DMS114 treated with DMSO at 0.1 percent for 48 hours (cell line): ENCODE data around the gene AGA.

Source experiments
- DNase-seq: peaks from one replicate; lab custom pipeline; 2025; ENCODE audit not compliant: unreplicated experiment; lab: John Stamatoyannopoulos, UW

The AGA gene

DNA sequence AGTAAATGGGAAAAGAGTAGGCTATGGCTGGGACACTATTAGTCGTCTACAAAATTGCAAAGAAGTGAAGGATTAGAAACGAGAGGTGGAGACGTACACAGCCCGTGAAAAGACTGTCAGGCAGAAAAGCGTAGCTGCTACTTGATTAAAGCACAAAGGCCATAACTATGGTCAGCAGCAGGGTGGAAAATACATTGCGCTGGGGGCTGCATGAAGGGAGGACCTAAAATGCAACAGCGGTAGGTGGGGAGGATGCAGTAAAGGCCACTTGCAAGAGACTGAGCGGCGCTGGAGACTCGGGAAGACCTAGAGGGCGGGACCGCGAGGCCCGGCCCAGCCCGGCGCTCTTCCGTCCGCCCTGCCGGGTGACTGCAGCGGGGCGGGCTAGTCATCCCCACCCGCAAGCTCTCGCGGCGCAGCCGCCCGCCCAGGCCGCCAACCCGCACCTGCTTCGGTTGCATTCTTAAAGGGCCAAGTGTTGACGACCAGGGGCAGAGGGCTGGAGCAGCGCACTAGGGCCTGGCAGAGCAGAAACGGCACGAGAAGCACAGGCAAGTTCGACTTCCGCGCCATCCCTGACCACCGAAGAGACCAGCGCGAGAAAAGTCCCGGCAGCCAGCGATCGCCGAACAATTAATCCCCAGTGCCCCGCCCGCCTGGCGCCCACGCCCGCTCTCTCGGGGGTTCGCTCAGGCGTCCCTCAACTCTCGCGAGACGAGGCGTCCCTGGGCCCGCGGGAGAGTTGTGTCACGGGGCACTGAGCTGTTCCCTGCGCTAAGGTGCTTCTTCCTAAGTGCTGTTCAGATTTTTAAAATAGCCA is at the start of gene AGA:
Gene AGA (minus strand): TSS at position 635 of the 820 bp plus-strand sequence. CDS start 62 bp downstream, at position 573.
- DNase-seq: peak; percentile 70

DNA sequence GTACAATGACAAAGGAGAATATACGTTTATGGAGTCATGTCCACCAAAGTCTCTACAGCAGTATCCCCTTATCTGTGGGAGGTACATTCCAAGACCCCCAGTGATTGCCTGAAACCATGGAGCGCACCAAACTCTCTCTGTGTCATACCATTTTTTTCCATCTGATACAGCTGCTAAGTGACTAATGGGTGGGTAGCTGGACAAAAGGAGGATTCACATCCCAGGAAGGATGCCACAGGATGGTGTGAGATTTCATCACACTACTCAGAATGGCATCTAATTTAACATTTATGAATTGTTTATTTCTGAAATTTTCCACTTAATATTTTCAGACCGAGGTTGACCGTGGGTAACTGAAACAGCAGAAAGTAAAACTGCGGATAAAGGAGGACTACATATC is 49.8 kb upstream of the AGA start:
- no peak for DNase-seq

DNA sequence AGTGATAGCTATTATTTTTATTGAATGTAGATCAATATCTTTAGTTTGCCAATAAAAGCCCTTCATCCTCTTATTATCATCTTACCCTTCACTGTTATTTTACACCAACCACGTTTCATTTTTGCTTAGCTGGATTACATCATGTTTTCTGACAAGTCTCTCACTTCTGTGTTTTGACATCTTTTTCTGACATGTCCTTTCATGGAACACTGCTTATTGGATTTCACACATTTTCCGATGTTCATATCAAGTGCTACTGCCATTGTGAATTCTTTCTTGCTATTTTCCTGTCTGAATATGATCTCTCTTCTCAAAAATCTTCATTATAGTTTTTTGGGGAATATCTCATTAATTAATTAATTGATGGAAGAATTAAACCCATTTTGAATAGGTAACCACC is 48.5 kb upstream of the AGA start:
- no peak for DNase-seq

DNA sequence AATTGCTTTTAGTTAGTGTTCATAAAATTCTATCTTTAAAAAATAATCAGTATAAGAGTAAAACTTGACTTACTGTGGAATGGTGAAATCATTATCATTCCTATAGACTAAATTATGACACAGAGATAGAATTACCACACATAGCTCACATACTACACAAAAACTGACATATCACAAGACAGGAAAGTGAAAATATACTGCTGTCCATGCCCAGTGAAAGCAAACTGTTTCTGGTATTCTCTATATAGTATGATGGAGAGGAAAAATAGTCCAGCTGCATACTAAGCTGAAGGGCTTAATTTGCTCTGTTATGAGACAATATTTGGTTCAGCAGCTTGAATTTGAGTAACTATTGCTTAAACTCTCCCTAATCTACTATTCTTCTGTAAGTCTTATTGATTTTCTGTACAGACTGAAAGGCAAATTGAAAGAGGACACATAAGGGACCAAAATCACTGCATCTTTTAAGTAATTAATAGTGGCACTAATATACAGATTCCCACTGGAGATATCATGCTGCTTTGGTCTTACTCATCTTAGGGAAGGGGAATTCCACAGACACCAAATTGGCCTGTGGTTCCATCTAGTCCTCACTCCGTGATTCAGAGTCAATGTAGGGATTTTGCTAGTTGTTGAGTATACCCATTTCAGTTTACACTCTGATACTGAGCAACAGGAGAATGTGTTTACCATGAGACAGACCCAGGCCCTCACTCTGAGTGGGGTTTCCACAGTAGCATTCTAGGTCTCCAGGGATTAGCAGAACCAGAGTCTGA is 47.4 kb upstream of the AGA start:
- DNase-seq: no peak

DNA sequence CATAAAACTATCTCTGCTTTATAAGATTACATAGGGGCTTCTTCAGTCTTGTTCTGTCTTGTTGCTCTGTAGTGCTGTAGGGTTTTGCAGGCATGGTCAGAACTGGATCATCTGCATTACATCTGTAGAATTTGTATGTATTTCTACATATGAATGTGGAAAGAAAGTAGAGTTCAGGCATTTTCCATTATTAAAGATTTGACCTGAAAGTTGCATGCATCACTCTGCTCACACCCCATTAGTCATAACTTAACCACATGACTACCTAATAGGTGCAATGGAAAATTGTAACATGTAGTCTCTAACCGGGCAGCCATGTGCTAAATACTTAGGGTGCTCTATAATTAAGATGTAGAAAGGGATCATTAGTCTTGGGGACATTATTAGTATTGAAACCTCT is 45.7 kb upstream of the AGA start:
- DNase-seq: no peak

DNA sequence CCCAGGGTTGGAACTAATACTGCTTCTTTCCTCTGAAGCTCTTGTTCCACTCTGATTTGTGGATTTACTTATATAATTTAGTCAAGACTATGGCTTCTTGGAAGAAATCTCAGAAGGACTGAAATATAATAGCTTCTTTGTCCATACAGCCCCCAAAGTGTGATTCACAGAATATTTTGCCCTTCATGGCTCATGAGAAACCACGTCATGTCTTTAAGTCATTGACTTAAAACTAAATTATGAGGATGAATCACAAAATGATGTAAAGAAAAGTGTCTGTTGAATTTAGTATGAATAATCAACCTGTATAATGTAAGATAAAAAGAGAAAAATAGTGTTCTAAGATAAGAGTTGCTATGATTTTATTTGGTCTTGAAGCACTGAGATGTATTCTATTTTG is 43.3 kb upstream of the AGA start:
- no peak for DNase-seq

DNA sequence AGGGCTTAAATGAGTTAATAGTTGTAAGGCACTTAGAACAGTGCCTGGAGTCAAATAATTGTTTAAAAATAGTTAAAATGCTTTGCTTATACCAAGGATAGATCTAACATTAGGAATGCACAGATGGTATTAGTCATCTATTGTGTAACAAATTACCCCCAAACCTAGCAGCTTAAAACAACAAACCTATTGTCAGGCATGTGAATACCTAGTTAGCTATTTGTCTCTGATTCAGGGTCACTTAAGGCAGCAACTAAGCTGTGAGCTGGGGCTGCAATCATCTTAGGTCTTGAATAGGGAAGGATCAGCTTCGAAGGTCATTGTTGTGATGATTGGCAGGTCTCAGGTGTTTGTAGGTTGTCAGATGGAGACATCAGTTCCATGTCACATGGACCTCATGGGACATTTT is 42.4 kb upstream of the AGA start:
- DNase-seq: no peak

DNA sequence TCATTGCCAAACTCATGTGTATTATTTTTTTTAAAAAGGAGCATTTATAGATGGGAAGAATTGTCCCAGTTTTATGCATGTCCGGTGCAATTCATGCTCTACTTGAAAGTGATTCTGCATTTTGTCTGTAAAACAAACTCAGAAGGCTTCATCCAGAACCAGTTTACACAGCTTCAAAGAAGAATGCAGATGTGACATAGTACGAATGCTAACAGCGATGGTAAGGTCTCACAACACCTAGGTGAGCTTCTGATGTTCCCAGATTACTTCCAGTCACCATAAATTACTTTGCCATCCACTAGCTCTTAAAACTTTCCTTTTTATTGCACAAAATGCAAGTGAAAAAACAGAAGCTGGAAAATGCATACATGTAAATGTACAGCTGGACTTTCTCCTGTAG is 41.5 kb upstream of the AGA start:
- DNase-seq: no peak

DNA sequence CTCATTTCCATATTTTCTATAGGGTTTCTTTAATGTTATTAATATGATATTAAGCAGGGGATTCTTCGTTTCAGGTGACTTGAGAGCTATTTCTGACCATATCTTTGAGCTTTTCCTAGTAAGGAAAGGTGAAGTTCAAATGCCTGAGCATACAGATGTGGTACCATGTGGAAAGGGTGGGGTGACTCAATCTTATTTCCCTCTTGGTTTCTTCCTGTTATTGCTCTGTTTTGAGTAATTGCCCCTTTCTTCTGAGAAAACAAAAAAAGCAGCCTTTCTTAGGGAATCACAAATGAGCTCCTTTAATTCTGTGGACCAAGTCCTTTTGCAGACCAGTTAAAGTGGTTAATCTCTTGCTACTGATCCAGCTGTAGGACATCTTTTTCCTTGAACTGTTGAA is 41.0 kb upstream of the AGA start:
- DNase-seq: no peak

DNA sequence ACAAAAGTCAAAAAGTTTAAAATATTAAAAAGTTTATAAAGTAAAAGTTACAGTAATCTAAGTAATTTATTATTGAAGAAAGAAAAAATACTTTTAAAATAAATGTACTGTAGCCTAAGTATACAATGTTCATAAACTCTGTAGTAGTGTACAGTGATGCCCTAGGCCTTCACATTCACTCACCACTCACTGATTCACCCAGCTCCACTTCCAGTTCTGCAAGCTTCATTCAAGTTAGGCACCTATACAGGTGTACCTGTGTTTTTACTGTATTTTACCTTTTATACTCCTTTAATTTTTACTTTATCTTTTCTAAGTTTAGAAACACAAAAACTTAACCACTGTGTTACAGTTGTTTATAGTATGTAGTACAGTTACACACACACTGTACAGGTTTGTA is 40.1 kb upstream of the AGA start:
- DNase-seq: no peak

DNA sequence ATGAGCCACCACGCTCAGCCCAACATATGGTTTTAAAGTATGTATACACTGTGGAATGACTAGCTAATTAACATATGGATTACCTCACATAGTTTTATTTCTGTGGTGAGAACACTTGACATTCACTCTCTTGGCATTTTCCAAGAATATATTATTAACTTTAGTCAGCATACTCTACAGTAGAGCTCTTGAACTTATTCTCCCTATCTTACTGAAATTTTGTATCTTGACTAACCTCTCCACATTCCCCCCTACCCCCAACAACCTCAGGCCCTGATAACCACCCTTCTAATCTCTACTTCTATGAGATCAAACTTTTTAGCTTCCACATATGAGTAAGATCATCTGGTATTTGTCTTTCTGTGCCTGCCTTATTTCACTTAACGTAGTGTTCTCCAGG is 38.6 kb upstream of the AGA start:
- DNase-seq: no peak

DNA sequence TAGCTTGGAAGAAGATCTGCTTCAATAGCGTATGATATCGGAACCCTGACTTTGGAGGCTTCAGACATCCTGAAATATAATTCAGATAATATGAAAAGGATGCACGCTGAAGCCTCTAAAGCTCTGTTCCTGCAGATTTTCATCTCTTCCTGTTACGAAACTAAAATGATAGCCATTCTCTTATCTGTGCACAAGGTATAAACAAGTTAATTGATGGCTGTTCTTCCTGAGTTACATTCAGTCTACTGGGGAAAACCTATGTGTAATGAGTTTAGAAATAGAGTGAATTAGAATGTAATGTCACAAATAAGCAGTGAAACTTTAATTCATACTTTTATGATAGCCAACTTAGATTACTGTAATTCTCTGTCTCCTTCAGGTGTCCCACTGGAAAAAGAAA is 36.8 kb upstream of the AGA start:
- no peak for DNase-seq

DNA sequence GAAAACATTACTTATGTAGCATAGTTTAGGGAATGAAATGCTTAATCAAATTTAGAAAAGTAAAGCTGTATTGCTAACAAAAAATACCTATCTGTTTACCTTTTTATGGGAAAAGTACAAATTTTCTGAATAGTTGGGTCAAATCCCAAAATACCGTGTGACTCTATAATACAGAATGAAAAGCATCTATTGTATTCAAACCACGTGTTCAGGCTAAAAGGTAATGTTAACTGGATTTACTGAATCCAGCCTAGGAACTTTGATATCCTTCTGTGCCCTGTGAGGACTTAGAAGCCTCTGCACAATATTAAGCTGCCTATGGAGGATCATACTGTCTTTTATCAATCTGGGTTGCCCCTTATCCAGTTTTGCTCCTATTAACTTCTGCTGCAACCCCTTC is 36.3 kb upstream of the AGA start:
- DNase-seq: no peak

DNA sequence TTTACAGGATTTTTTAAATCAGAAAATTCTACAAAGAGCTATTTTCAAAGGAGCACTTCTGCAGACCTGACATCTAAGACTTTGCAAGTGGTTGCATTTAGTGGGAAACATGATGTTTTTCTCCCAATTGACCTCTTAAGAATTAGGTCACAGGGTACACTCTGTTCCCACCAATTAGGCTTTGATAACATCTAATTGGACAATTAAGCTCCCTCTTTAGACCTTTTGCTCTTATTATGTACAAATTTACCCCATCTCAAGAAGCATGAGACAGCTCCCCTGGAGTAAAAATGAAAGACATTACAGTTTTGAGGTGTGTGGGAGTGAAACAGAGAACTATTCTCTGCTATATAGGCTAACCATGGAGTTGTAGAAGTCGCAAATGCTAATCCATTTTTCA is 31.8 kb upstream of the AGA start:
- no peak for DNase-seq

DNA sequence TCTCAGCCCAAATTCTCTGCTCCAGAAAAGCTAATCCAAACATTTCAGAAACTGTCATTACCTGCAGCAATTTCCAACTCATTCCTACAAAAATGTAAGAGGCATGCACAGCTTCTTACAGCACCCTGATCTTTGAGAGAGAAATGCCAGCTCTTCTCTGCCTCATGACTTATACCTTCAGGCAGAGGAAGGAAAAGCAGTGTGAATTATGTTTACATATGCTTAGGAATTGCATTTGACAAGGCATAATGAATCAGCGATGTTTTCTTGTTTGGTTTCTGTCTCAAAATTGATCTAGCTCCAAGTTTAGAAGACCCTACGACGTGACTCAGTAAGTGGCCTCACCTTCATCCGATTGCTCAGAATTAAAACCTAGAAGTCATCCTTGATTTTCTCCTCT is 21.8 kb upstream of the AGA start:
- DNase-seq: no peak

DNA sequence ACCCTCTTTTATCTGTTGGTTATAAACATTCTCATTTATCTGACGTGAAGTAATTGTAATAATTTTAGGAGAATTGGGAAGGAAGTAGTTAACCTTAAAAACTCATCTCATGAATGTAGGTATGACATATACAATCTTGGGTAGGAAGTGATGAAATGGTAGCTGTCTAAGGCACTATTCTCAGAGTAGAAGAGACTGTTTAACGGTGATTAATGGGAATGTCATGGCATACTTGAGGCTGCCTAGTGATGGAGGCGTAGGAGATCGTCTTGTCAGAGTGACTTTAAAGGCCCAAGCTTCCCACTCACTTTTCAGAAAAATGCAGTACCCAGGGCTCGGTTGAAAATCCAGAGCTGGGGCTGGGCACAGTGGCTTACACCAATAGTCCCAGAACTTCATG is 19.4 kb upstream of the AGA start:
- no peak for DNase-seq

DNA sequence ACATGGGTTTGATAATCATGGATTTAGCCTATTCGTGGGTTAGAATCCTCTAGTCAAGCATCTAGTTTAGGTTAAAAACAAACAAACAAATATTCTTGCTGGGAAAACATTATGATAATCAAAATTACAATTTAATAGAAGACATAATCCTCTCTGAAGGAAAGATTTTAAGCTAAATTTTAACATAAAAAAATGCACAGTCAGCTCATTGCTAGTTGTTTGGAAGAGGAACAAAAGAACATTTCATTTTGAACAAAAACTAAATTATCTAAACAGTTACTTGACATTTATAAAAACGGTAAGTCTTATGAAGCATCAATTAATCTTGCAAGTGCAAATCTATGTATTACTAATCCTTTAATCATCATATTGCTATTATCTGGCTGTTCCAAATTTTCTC is 18.2 kb upstream of the AGA start:
- DNase-seq: no peak

DNA sequence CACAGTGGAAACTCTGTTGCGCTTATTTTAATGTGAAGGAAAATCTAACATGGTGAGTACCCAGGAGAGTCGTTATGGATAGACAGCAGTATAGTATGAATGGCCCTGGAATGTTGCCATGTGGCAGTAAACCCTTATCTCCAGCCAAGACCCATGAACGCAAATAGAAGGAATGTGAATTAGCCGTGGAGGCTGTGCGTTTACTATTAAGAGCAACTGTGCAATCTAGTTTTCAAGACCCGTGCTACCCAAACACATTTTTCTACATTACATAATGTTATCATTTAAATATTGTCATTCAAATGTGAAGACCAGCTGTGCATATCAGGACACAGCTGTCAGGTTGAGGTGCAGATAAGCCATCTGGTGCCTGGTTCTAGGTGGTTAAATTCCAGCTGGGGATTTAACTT is 13.3 kb upstream of the AGA start:
- DNase-seq: no peak

DNA sequence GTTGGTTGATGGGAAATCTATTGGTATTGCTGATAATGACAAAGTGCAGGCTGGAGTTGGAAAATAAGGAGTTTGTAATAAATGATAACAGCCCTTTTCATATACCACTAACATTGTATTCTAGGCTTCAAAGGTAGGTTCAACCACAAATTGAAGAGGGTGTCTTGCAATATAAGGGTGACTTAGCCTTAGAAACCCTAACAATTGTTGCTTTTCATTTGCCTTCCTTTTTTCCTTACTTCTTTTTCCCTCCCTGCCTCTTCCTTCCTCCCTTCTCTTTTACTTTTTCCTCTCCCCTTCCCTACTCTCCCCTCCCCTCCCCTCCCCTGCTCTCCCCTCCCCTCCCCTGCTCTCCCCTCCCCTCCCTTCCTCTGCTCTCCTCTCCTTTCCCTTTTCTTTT is 10.9 kb upstream of the AGA start:
- DNase-seq: no peak

DNA sequence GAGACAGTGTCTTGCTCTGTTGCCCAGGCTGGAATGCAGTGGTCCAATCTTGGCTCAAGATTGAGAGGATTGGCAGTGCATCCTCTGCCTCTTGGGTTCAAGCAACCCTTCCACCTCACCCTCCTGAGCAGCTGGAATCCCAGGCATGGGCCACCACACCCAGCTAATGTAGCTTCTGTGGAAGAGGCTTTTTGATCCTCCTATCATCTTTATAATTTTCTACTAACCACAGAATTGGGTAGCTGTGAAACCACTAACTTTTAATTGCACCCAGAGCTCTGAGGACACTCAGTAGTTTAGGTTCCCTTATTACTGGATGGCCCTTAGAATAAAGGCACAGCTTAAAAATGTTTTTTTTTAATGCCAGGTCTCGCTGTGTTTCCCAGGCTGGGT is 8.9 kb upstream of the AGA start:
- no peak for DNase-seq

DNA sequence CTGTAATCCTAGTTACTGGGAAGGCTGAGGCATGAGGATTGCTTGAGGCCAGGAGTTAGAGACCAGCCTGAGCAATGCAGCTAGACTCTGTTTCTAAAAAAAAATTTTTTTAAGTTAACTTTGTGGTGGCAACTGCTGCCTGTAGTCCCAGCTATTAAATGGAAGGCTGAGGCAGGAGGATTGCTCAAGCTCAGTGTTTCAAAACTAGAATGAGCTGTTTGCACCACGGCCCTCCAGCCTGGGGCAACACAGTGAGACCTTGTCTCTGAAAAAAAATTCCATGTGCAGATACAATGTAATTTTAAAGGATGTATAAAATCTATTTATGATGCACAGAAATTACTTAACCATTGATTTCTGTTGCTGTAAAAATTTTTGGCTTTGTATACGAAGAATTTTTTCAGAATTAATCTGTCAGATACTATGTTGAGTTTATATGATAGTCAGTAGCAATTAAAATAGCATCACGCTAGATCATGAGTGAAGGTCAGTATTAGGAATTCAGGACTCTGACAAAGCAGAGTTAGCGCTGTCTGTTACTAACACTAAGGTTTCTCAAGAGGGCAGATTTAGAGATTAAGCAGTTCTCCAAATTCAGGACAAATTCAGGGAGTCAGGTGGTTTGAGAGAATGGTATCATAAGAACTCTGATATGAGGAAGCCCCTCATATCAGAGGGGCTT is 8.3 kb upstream of the AGA start:
- DNase-seq: no peak

DNA sequence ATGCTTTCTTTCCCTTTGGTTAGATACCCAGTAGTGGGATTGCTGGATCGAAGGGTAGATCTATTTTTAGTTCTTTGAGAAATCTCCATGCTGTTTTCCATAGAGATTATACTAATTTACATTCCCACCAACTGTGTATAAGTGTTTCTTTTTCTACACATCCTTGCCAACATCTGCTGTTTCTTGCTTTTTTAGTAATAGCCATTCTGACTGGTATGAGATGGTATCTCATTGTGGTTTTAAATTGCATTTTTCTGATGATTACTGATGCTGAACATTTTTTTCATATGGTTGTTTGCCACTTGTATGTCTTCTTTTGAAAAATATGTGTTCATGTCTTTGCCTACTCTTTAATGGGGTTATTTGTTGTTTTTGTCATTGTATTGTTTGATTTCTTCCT is 6.6 kb upstream of the AGA start:
- DNase-seq: no peak
